ENCODE data around the gene KIFC3.
"Not testable (repeated sequence)": the region's sequence is repeated elsewhere in the genome, so short reads cannot be mapped to it uniquely, and the experiment has no call there.

KIFC3 gene

DNA sequence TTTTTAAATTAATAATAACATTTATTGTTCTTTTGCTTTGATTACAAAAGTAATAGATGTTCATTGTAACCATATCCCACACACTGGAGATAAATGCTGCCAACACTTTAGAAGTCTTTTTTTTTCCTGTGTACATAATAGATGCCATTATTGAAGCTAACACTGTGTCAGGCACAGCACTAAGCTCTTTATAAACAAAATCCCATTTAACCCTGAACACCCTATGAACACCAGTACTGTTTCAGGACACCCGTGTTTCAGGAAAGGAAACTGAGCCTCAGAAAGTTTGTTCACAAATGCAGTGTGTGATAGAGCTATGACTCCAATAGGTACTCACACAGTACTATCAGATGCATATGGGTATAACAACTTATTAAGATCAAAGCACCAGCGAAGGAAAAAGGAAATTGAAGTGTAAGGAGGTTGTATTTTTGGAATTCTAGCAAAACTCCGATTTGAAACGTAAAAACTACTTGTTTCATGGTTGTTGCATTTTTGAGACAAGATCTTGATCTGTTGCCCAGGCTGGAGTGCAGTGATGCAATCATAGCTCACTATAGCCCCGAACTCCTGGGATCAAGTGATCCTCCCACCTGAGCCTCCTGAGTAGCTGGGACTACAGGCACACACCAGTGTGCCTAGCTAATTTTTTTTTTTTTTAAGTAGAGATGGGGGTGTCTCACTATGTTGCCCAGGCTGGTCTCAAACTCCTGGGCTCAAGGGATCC is 2.0 kb upstream of the KIFC3 start:
- DNase-seq (ENCODE audit: low read depth in 2 of 2) = no peak

DNA sequence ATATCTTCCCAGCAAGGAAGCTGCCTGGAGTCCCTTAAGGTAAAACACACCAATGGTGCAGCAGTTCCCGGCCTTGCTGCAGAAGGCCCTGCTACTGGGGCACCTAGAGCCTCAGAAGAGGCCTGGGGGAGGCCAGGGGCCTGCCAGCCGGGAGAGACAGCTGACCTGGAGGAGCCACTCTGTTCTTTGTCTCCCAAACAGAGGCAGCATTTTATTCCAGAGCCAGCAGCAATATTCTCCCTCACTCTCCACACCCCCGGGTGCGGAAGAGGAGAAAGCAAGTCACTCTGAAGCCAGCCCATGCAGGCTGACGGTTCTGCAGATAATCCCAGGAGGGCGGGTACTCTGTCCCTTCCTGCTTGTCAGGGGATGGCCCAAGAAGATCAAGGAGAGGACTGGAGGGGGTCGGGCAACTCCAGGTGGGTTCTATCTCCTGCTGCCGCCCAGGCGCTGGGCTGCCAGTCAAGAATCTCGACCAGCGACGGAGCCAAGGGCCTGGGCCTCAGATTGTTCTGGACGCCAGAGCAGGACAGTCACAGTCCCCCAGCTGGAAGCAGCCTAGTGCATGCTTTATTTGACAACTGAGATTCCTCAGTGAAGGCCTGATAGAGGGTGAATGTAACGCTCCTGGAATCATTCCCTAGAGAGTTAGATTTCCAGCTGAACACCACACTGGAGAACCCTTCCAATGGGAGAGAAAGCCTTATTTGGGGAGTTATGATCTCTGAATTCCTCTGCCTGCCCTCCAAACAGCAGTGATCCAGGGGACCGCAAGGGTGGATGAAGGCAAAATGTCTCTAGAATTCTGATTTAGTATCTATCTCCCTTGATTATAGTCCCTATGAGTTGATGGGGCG is 1.1 kb upstream of the KIFC3 start:
- no peak for DNase-seq (ENCODE audit: low read depth in 2 of 2)

DNA sequence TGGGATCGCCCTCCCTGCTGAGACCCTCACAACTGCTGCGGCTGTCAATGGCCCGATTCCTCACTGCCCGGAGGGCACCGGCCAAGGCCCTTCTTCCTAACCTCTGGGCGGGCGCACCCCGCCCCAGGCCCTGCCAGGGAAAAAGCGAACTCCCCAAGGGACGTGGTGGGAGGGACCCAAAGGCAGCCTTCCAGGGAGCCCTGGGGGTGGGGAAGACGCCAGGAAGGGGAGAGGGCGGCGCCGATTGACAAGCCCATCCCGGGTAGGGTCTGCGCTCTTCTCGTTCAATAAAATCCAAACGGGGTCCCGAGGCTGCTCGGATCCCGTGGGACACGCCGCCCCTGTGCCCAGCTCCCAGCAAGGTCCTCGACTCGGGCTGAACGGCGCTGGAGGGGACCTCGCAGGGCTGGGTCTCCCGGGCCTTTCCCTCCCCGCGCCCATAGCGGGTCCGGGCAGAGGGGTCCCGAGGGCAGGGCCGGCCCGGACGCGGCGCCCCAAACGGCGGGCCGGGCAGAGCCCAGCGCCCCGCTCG is 416 bp downstream of the KIFC3 start:
- DNase-seq (ENCODE audit: low read depth in 2 of 2) = no peak

DNA sequence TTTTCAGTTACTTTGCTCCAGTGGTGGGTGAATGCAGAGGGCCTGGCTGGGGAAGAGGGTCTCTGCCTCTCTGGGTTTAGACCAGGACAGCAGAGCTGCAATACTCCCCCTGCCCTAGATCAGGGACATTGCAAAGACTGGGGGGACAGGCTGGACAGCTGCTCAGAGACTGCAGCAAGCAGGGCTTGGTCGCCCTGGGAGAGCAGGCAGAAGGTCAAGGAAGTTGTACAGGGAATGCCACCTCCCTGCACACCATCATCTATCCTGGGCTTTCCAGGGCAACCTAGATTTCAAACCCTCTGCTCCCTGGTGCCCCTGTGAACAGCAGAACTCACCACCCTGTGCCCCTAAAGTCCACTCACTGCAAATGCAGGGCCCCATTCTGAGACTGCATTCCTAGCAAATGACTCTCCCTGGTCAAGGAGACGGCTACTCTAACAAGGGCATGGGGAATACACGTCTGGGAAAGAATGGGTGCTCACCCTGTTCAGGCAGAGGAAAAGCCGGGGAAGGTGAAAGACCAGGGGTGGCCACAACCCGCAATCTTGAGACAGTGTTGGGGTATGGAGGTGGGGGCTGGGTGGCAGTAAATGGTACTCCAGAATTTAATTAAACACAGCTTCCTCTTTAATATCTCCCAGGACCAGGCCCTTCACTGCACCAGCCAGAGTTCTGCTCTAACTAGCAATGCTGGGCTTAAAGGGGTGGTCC is 1.0 kb downstream of the KIFC3 start:
- DNase-seq (ENCODE audit: low read depth in 2 of 2) = no peak

DNA sequence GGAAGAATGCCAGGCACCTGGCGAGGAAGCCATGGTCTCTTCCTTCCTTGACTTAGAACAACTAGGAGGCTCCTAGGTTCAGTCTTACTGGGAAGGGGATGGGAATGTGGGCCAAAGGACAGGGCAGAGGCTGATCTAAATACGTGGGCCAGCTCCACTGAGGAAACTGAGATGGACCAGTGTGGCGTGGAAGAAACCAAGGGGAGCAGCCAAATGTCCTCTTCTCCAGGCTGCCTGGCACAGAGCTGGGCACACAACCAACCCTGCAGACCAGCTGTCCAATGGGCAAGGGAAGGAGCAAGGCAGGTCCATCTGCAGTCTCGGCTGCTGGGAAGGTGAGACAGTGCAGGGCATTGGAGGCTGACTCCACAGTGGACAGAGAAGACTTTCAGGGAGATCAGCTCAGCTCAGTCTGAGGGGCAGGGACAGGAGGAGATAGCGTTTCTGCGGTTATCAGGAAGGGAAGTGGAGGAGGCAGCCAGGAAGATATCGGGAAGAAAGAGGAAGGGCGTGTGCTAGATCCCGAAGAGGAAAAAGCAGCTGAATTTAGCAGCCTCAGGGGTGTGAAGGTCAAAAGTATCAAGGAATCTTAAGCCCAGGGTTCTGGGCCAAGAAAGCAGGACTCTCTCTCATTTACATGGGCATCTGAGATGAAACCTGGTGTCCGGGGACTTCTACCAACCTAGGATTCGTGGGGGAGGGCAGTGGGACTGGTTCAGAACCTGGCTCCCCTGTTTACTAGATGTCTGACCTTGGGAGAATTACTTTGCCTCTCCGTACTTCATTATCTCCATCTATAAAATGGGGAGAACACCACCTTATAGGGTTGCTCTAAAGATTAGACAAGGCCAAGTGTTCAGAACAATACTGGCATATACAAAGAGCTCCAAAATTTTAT is 1.8 kb downstream of the KIFC3 start:
- no peak for DNase-seq (ENCODE audit: low read depth in 2 of 2)

DNA sequence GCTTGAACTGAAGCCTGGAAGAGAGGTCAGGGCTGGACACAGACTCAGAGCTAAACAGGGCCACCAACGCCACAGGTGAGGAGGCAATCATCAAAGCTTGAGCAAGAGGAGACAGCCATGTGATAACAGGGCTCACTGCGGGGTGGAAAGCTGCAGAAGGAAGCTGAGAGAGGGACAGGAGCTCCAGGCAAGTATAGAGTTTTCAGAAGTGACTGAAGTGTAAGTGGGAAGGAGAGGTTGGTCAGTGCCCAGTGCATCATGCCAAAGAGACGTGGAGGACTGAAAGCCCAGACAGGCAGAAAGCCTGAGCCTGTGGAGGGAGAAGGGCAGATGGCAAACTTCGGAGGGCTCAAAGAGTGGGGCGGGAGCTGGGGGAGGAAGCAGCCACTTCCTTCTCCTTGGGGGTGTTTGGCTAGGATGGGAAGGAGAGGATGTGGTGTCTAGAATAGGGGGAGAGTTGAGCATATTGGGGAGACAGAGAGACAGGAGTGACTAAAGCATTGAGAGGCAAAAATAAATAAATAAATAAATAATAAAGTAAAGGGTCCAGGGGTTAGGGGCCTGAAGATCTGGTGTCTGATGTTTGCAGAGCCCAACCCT is 2.6 kb downstream of the KIFC3 start:
- DNase-seq (ENCODE audit: low read depth in 2 of 2) = no peak

DNA sequence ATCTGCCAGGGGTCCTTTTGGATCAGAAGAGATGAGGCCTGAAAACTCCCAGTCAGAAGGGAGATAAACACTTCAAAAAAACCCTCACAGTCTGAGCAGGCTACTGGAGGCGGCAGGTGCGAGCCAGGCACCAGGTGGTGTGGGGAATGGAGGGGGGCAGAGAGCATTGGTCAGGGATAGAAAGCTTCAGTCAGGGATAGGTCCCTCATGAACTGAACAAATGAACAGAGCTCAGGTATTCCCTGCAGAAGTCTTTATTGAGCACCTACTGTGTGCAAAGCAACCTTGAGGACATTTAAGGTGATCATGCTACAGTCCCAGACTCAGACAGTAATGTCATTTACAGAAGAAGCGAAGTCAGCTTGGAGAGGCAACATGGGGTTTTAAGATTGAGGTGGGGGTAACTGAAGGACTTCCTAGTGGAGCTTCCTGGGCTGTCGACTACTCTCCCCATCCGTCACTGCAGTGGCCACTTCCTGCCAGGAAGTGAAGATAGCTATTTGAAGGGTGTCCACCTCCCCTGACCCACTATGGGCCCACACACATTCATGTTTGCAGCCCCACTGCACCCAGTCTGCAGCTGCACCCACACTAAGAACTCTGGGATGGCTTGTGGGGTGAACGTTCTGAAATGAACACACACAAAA is 3.2 kb downstream of the KIFC3 start:
- no peak for DNase-seq (ENCODE audit: low read depth in 2 of 2)

DNA sequence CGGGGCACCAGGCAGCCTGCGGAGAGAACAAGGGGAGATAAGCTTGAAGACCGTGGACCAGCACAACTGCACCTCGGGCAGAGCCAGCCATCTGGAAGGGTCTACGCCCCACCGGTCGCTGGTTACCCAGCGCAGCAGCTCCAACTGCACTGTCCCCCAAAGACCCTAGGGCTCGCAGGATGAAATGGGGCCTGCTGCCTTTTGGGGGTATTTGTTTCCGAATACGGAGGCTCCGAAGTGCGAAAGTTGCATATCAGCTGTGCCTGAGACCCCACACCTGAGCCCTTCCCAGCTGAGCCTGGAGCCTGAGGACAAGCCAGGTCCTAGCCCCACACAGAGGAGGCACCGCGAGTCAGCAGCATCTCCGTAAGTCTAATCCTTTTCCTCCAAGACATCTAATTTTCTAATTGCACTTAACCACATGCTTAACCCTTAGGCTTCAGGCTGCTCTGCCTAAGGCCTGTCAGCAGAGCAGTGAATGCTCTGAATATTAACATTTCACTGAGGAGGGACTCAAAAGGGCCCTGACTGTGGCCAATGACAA is 4.0 kb downstream of the KIFC3 start:
- no peak for DNase-seq (ENCODE audit: low read depth in 2 of 2)

DNA sequence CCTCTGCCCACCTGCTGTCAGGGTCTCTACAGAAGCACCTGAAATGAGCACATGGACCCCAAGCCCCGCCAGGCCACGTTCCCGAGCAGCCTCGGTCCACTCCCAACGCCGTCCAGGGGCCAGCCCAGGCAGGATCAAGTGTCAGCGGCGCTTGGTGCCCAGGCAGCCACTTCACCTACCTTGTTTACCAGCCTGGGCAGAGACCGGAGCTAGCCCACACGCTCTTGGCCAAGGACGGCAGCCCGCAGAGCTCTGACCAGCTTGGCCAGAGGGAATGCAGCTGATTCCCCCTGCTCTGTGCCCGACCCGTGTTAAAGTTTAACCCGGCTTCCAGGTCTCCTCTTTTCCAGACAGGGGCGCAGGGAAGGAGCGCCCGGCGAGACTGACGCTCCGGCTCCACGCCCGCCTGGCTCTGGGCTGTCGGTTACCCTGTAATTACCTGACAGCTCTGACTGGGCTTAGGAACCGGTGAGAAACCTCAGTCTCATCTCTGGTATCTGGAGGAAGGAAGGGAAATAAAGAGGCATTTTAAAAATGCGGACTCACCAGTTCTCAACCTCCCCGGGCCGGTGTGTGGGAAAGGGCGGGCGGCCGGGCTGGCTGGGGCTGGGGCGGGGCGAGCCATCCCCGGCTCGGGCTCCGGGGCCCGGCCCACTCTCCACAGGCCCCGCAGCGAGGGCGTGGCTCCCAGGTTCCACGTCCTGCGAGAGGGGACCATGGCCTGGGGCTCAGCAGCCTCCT is 4.6 kb downstream of the KIFC3 start:
- no peak for DNase-seq (ENCODE audit: low read depth in 2 of 2)

DNA sequence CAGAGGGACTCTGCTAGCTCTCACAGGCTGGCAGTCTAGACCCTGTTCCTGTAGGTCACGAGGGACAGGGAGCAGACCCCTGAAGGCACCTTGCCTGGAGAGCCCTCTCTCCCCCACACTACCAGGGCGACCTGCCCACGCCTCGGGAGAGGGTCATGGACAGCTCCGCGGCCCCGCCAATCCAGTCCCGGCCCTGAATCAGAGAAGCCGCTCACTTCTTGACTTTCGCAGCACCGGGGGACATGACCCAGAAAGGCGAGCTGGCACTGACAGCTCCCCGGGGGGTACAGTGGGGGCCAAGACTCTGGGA is 5.1 kb downstream of the KIFC3 start:
- no peak for DNase-seq (ENCODE audit: low read depth in 2 of 2)

DNA sequence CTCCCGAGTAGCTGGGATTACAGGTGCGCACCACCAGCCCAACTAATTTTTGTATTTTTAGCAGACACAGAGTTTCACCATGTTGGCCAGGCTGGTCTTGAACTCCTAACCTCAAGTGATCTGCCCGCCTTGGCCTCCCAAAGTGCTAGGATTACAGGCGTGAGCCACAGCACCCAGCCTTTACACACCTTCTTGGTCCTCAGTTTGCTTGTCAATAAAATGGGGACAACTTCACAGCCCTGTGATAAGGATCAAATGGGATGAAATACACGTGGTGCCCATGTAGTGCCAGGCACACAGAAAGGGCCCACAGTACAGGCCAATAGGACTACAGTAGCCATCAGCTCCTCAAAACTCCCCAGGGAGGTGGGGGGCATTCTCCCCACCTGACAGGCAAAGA is 6.3 kb downstream of the KIFC3 start:
- not testable (repeated sequence) for DNase-seq (ENCODE audit: low read depth in 2 of 2)

DNA sequence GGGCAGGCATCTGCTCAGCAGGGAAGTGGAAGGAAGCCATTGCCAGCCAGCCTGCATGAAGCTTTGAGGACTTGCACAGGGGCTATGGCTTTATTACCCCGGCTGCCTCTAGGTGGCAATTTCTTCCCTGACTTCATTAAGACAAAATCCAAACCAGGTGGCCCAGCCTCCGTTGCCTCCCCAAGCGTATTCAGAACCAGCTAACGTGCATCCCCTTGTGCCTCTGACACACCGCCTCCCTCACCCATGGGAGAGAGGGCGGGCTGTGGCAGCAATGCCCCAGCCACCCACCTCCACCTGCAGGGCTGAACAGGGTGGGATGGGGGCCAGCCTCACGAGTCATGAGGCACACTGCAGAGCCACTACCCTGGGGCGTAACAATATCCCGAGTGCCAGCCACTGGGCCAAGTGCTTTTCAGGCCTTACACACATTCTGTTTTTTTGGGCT is 6.8 kb downstream of the KIFC3 start:
- DNase-seq (ENCODE audit: low read depth in 2 of 2) = peak in 1 of 2 donors; percentile 5

DNA sequence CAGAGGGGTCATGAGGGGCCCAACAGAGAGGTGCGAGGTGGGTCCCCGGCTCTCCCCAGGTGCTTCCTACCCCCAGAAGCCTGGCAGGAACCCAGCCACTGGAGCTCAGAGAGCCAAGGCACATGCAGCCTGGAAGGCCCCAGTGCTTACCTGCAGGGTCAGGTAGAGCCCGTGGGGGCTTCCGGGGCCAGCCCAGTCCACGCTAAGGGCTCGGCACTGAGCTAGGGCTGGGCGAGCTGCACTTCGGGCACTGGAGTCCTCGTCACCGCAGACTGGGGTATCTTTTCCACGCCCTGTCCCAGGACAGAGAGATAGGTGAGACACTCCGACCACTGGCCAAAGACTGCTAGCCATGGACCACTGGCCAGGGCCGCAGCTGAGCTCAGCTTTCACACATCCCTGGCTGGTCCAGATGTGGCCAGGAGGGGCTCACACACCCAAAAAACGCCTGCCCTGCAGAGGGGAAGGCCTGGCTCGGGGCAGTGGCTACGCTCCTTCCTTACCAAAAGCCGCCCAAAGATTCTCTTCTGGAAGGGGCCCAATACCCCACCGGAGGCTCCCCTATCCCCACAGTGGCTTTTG is 7.4 kb downstream of the KIFC3 start:
- no peak for DNase-seq (ENCODE audit: low read depth in 2 of 2)

DNA sequence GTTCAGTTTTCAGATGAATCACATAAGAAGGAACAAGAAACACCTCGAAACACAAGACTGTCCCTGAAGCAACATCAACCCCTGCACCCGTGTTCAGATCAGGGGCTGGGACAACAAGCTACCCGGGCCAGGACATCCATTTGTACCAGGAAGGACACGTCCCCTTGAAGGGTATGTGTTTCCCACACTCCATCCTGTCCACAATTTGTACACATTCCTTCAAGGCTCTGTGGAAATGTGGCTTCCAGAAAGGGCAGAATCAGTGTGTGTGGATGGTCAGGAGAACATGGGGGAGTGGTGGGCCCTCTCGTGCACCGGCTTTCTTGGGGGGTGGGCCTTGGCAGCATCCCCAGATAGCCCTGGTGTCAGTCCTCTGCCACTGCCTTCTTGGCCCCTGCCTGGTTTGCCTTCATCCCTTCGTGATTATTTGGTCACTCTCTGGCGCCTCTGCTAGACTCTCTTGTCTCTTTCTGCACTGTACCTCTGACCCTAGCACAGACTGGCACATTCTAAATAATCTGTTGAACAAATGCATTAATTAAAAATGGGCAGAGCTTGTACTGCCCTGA is 10.3 kb downstream of the KIFC3 start:
- no peak for DNase-seq (ENCODE audit: low read depth in 2 of 2)

DNA sequence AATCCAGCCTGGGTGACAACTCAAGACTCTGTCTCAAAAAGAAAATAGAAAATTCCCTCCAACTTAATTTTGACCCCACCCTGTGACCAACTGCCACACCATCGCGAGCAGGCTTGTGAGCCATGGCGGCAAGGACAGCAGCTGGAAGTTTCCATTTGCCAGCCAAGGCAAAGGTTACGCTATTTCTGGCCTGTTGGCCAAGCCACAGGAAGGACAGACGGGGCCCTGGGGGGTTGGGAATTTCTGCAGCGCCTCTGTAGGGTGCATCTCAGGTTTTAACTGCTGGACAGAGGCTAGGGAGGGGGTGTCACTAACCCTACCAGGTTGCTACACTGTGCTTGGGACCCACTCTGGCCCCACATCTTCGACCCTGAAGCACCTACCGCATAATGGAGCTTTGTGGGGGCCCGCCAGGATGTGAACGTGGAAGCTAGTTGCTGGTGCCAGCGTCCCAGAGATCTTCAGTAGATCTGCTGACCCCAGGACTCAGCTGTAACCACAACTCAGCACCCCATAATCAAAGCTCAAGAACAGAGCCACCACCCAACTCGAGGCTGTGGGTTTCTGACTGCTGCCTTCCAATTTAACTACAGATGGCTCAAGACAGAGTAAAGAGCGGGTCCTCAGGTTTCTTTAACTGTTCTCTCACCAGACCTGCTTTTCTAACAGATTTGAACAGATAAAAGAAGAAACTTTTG is 10.9 kb downstream of the KIFC3 start:
- no peak for DNase-seq (ENCODE audit: low read depth in 2 of 2)

DNA sequence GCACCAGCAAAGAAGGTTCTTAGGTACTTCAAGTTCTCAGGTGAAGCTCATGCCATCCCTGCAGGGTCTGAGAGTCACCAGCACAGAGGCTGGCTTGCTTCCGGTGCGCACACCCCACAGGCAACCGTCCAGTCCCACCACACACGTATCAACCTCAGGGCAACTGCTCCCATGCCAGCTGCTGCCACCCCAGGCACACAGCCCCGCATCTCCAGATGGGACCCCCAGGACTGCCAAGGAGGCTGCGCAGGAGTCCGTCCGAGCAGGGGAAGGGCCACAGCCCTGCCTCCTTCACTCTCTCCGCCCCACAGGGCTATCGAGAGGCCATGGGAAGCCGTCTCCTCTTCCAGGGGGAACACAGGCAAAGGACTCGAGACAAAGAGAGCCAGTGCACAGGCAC is 13.3 kb downstream of the KIFC3 start:
- DNase-seq (ENCODE audit: low read depth in 2 of 2) = no peak

DNA sequence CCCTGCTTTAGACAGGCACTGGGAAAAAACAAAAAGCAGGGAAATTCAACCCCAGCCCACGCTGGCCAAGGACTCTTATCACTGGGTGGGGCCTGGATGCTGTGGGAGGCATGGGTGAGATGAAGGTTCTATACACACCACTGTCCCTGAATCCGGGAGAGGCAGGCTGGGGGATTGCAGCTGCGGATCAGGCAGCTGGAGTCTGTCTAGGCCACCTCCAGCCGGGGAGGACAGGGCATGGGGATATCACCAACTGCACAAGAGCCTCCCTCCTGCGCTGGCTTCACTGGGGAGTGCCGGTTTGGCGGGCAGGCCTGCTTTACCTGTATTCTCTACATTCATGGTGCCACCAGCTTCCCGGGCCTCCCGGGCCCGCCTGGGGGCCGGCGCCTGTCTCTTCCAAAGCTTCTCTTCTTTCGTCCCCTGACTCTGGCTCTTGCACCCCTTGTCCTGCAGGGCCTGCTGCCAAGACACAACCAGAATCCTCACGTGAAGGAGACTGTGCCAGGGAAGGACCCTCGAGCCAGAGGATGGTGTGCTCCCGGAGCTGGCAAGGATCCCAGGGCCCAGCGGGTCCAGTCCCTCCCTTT is 13.9 kb downstream of the KIFC3 start:
- DNase-seq (ENCODE audit: low read depth in 2 of 2) = no peak

DNA sequence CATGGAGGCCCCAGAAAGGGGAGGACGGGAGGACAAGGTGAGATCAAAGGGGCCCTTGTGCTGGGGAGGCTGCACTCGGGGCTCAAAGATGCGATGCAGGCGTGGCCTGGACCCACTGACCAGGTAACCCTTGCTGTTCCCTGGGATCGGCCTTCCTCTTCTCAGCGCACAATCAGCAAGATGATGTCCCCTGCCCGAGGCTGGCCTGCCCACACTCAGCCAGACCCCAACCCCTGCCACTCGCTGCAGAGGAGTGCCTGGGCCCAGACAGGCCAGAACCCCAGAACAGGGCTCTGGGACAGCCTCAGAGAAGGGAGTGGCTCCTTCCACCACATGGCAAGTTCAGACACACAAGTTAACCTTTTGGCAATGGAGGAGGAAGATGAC is 14.8 kb downstream of the KIFC3 start:
- no peak for DNase-seq (ENCODE audit: low read depth in 2 of 2)
